Temporal lobe (tissue), 1 donor: Measurements from ENCODE around the gene LYSET. TPM values are rescaled to one million over a fixed set of nuclear protein-coding genes. Genes with fewer than 3 reads are reported as not detected.

ENCODE experiments used
- total RNA-seq: library from RNA; depleted of rRNA; stranded (reverse); fragments of >200 nt; gene quantifications from one replicate; pipeline ENCODE4 v1.2.3, GENCODE V29; 2014

The LYSET gene
- total RNA-seq, 1 donor from 2014 or later = 9.6 TPM

Other genes with a start within 250 kb of the LYSET start
- gene ITPK1, start 69.4 kb upstream of the LYSET start, total RNA-seq = 23.1 TPM
- 63.2 TPM for gene MOAP1, start 420 bp upstream of the LYSET start, total RNA-seq
- 9.1 TPM for gene GON7, start 21.7 kb downstream of the LYSET start, total RNA-seq
- 37.9 TPM for gene UBR7, start 21.9 kb downstream of the LYSET start, total RNA-seq
- gene BTBD7, start 147.7 kb downstream of the LYSET start, total RNA-seq = 32.5 TPM
- not detected for gene COX8C, start 161.9 kb downstream of the LYSET start, total RNA-seq
- 33.9 TPM for gene UNC79, start 245.6 kb downstream of the LYSET start, total RNA-seq